ENCODE data around the gene NLRP3. TPM values are rescaled to one million over a fixed set of nuclear protein-coding genes. Genes with fewer than 3 reads are reported as not detected.
"Not testable (repeated sequence)": the region's sequence is repeated elsewhere in the genome, so short reads cannot be mapped to it uniquely, and the experiment has no call there.

The NLRP3 gene
- total RNA-seq, 3 donors from 2014 or later: 0.66 to 7.8 (median 3.2) TPM

GRCh38 chr1:247376659-247377058, 39.3 kb upstream of the NLRP3 start:
- intact Hi-C loops (cut with DNase I; ENCODE audit: low total_unique reads): no loop called here
- H3K27ac ChIP-seq: no peak overlapping the region
- DNase-seq (ENCODE audit: low spot score in 2 of 2): no peak
- no peaks in the 10 kb centered on the region for H3K4me1 ChIP-seq
- H3K27me3 ChIP-seq: no peaks in the 10 kb centered on the region
- TF ChIP-seq POLR2AphosphoS5 (IDR thresholded peaks at IDR 0.05): no peak
- TF ChIP-seq CTCF (IDR thresholded peaks at IDR 0.05): no peak
- no peak for TF ChIP-seq POLR2A (IDR thresholded peaks at IDR 0.05)
- H3K9me3 ChIP-seq: no peaks in the 10 kb centered on the region
- H3K4me3 ChIP-seq: no peak overlapping the region
- no peaks in the 10 kb centered on the region for H3K36me3 ChIP-seq

- DNase-seq (ENCODE audit: low spot score in 2 of 2); H3K4me1 ChIP-seq; H3K36me3 ChIP-seq; intact Hi-C loops (cut with DNase I; ENCODE audit: low total_unique reads); H3K9me3 ChIP-seq; H3K4me3 ChIP-seq; H3K27ac ChIP-seq; H3K27me3 ChIP-seq: not testable (repeated sequence)
These were observed 38.3 kb upstream of the NLRP3 start for GRCh38 chr1:247377656-247378055.

GRCh38 chr1:247378334-247379073, 37.5 kb upstream of the NLRP3 start:
- no peak overlapping the region for H3K4me3 ChIP-seq
- H3K36me3 ChIP-seq: no peaks in the 10 kb centered on the region
- H3K4me1 ChIP-seq: no peaks in the 10 kb centered on the region
- H3K9me3 ChIP-seq: no peaks in the 10 kb centered on the region
- no peak overlapping the region for H3K27ac ChIP-seq
- H3K27me3 ChIP-seq: no peaks in the 10 kb centered on the region
- TF ChIP-seq CTCF (IDR thresholded peaks at IDR 0.05) (no peak), POLR2A (IDR thresholded peaks at IDR 0.05) (no peak), POLR2AphosphoS5 (IDR thresholded peaks at IDR 0.05) (no peak)
- DNase-seq (ENCODE audit: low spot score in 2 of 2): no peak
- intact Hi-C loops (cut with DNase I; ENCODE audit: low total_unique reads): no loop called here

- no peak for TF ChIP-seq CTCF (IDR thresholded peaks at IDR 0.05)
- no peak for TF ChIP-seq POLR2AphosphoS5 (IDR thresholded peaks at IDR 0.05)
- no peak for TF ChIP-seq POLR2A (IDR thresholded peaks at IDR 0.05)
- H3K4me3 ChIP-seq: no peak overlapping the region
- no peak overlapping the region for H3K27ac ChIP-seq
- no peak for DNase-seq (ENCODE audit: low spot score in 2 of 2)
- H3K27me3 ChIP-seq: no peaks in the 10 kb centered on the region
- H3K4me1 ChIP-seq: no peaks in the 10 kb centered on the region
- H3K36me3 ChIP-seq: no peaks in the 10 kb centered on the region
- intact Hi-C loops (cut with DNase I; ENCODE audit: low total_unique reads): no loop called here
- peaks cover 0 to 9% of the 10 kb centered on the region in 2 donors for H3K9me3 ChIP-seq
These were observed 30.7 kb upstream of the NLRP3 start for GRCh38 chr1:247385283-247385682.

GRCh38 chr1:247386217-247386616, 29.8 kb upstream of the NLRP3 start:
- intact Hi-C loops (cut with DNase I; ENCODE audit: low total_unique reads): no loop called here
- H3K4me3 ChIP-seq: no peak overlapping the region
- H3K27ac ChIP-seq: no peak overlapping the region
- TF ChIP-seq POLR2A (IDR thresholded peaks at IDR 0.05) (no peak), POLR2AphosphoS5 (IDR thresholded peaks at IDR 0.05) (no peak), CTCF (IDR thresholded peaks at IDR 0.05) (no peak)
- no peaks in the 10 kb centered on the region for H3K36me3 ChIP-seq
- no peak for DNase-seq (ENCODE audit: low spot score in 2 of 2)
- no peaks in the 10 kb centered on the region for H3K4me1 ChIP-seq
- peaks cover 0 to 9% of the 10 kb centered on the region in 2 donors for H3K9me3 ChIP-seq
- H3K27me3 ChIP-seq: no peaks in the 10 kb centered on the region
